ENCODE results near the gene KDM3A. TPM values are rescaled to one million over a fixed set of nuclear protein-coding genes. Genes with fewer than 3 reads are reported as not detected.

KDM3A gene
- total RNA-seq, 1 experiment from 2014 or later: 53.2 TPM

- no peak for DNase-seq (ENCODE audit: low spot score)
- in situ Hi-C loops (cut with HindIII; ENCODE audit: low sequenced_read_pairs): no loop called here
Measured at GRCh38 chr2:86426271-86426670, 14.9 kb upstream of the KDM3A start.

GRCh38 chr2:86429335-86429734, 11.8 kb upstream of the KDM3A start:
- no peak for DNase-seq (ENCODE audit: low spot score)
- in situ Hi-C loops (cut with HindIII; ENCODE audit: low sequenced_read_pairs): no loop called here

DNA sequence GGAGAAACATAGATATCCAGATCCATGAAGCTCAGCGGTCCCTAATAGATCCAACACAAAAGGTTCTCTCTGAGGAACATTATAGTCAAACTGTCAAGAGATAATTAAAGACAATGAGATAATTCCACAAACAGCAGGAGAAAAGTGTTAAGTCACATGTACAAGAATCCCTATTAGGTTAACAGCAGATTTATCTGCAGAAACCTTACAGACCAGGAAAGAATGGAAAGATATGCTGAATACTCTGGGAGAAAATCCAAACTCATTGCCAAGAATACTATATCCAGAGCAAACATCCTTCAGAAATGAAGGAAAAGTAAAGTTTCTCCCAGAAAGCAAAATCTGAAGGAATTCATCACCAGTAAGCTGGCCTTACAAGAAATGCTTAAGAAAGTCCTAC, 10.8 kb upstream of the KDM3A start:
- no peak for DNase-seq (ENCODE audit: low spot score)
- in situ Hi-C loops (cut with HindIII; ENCODE audit: low sequenced_read_pairs): no loop called here

GRCh38 chr2:86433137-86433536, 8.0 kb upstream of the KDM3A start:
- no peak for DNase-seq (ENCODE audit: low spot score)
- in situ Hi-C loops (cut with HindIII; ENCODE audit: low sequenced_read_pairs): no loop called here

DNA sequence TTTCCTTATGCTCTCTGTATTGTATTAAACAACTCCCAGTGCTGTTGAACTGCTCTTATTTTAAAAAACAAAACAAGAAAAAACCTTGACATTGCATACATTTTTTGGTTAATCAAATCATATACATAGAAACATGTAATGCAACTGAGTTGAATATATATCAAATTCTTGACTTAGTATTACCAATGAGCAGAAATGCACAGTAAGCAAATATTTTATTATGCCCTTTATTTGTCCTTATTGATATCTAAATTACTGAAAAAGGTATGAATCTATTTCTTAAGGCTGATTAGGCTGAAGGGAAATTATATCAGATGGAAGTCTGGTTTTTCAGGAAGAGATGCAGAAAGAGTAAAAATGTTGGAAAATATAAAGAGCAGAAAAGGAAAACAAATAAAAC, 6.9 kb upstream of the KDM3A start:
- no peak for DNase-seq (ENCODE audit: low spot score)
- in situ Hi-C loops (cut with HindIII; ENCODE audit: low sequenced_read_pairs): no loop called here

- in situ Hi-C loops (cut with HindIII; ENCODE audit: low sequenced_read_pairs): no loop called here
- DNase-seq (ENCODE audit: low spot score): no peak
Measured at GRCh38 chr2:86435531-86435930, 5.6 kb upstream of the KDM3A start.

- in situ Hi-C loops (cut with HindIII; ENCODE audit: low sequenced_read_pairs): no loop called here
- no peak for DNase-seq (ENCODE audit: low spot score)
Measured at GRCh38 chr2:86436328-86436727, 4.8 kb upstream of the KDM3A start.

DNA sequence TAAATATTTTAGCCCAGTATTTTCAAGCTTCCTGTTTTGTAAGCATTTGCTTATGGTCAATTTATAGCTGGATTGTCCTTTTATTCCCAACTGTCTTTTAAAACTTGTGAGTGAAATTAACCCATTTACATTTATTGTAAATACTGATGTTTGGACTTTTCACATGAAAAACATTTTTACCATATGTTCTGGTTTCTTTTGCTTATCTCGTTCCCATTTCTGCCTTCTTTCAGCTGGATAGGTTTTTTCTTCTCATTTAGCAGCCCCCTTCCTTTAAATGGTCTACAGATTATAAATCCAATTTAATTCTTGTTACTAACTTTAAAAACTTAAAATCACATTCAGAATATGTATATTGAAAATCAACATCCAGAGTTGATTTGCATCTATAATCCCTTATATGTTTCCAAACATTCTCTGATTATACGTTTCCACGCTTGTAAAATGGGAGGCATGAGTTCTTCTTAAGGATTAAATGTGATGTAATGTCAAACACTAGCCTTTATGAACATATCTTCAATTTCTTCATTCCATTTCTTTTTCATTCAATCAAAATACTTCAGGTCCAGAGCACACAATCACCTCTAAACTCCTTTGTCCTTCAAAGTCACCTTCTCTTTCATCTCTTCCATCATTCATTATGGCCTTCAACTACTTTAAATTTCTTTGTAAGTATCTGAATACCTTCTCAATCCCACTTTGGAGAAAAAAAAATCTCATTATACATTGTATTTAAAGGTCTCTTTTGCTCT, 1.1 kb upstream of the KDM3A start:
- in situ Hi-C loops (cut with HindIII; ENCODE audit: low sequenced_read_pairs): no loop called here
- no peak for DNase-seq (ENCODE audit: low spot score)

DNA sequence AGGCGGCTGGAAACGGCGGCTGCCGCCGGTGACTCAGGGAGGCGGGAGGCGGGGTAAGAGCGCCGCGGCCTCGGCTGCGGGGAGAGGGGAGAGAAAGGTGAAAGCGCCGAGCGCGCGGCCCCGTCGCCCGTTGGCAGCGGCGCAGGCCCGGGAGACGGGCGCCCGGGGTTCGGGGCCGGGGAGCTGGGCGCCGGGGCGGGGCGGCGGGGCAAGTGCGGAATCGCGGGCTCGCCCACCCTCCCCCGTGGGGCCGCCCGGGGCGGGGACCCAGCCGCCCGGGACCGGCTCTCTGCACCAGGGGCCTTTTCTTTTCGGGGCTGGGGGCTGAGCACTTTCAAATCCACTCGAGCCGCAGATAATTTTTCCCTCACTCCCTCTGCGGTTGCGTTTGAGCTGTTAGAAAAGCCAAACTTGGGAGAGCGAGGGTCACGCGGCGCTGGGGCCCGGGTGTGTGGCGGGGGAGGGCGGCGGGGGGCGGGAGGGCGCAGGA, 266 bp downstream of the KDM3A start:
- no peak for DNase-seq (ENCODE audit: low spot score)
- in situ Hi-C loops (cut with HindIII; ENCODE audit: low sequenced_read_pairs): no loop called here

DNA sequence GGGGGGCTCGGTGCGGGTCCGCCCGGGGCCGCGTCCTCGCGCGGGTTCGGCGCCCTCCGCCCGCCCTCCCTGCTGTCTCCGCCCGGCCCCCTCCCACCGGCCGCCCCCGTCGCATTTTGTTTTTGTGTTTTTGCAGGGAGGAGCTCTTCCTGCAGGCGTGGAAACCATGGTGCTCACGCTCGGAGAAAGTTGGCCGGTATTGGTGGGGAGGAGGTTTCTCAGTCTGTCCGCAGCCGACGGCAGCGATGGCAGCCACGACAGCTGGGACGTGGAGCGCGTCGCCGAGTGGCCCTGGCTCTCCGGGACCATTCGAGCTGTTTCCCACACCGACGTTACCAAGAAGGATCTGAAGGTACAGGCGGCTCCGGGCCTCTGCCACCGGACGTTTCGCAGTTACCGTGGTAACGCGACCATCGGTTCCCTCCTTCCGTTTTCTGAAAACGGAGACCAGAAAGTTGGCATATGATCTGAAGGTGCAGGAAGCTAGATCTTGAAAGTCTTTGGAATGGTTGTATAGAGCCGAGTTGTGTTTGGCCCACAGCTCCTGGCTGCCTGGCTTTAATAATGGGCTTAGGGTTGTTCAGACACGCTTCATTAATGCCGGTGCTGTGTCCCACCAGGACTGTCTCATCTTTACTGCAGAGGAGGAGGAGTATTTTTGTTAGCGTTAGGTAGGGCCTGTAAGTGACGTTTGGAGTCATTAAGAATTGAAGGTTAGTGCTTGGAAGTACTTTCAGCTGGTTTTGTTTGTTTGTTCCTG, 891 bp downstream of the KDM3A start:
- in situ Hi-C loops (cut with HindIII; ENCODE audit: low sequenced_read_pairs): no loop called here

DNA sequence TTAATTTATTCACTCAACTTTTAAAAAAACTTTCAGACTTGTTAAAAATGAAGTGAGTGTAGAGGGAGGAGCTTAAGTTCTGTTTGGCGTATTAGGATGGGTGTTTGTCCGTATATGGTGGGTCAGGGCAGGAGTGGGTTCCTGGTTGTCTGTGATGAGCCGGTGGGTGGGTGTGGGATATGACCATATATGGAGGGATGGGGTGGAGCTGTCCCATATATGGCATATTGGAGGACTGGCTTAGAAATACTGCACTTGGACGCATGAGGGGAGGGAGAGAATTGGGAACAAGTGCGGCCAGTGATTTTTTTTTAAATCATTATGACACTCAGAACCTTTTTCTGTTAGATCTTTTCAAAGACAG, 1.5 kb downstream of the KDM3A start:
- peak; percentile 81 for DNase-seq (ENCODE audit: low spot score)
- in situ Hi-C loops (cut with HindIII; ENCODE audit: low sequenced_read_pairs): no loop called here

More for the DNA sequence above, 891 bp downstream of the KDM3A start:
- DNase-seq (ENCODE audit: low spot score): peak; percentile 53

DNA sequence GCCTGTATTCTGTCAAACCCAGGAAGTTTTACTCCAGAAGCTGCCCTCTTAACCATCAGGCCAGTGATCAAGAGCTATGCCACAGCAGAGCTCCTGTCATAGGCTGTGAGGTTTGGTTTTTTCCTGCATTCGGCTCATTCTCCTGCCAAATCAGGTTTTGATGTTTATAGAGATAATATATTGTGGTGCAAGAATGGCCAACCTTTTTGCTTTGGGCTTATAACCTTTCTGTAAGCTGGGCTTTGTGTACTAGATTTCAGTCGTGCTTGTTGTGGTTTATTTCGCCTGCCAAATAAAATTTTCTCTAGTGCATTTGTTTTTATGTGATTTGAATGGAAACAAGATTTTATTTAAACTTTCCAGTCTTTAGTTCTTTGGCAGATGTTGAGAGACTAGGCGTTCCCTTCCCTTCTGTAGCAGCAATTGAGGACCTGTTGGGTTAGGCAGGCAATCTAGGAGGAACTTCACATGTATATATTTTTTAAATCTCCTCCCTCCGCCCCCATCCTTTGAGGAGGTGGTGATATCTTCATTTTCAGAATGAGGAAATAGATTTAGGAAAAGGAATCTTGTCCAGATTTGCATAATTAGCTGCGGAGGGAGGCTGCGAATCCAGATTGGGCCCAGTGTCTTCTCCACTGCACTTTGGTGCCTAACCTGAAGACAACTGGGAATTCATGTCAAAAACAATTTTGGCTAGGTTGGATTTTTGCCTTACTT, 2.6 kb downstream of the KDM3A start:
- in situ Hi-C loops (cut with HindIII; ENCODE audit: low sequenced_read_pairs): no loop called here

DNA sequence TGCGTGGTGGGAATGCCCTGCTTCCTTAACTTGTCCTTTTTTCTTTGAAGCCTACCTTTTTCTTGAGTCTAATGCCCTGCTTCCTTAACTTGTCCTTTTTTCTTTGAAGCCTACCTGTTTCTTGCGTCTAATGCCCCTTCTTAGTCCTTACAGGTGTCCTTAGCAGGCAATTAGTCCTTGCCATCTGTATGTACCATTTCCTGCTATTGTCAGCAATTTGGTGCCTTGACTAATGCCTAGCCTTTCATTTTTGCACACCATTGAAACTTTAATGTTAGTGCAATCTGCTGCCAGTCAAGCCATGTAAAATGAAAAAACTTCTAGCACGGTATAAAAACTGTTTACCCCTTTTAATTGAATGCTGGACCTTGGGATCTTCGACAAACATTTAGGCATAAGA, 4.3 kb downstream of the KDM3A start:
- DNase-seq (ENCODE audit: low spot score): no peak
- in situ Hi-C loops (cut with HindIII; ENCODE audit: low sequenced_read_pairs): no loop called here

More for the DNA sequence above, 2.6 kb downstream of the KDM3A start:
- no peak for DNase-seq (ENCODE audit: low spot score)

GRCh38 chr2:86446060-86446459, 4.9 kb downstream of the KDM3A start:
- DNase-seq (ENCODE audit: low spot score): no peak
- in situ Hi-C loops (cut with HindIII; ENCODE audit: low sequenced_read_pairs): no loop called here

- in situ Hi-C loops (cut with HindIII; ENCODE audit: low sequenced_read_pairs): no loop called here
- peak; percentile 67 for DNase-seq (ENCODE audit: low spot score)
Measured at GRCh38 chr2:86453836-86454235, 12.7 kb downstream of the KDM3A start.

- DNase-seq (ENCODE audit: low spot score): no peak
- in situ Hi-C loops (cut with HindIII; ENCODE audit: low sequenced_read_pairs): no loop called here
Measured at GRCh38 chr2:86454238-86454637, 13.1 kb downstream of the KDM3A start.

DNA sequence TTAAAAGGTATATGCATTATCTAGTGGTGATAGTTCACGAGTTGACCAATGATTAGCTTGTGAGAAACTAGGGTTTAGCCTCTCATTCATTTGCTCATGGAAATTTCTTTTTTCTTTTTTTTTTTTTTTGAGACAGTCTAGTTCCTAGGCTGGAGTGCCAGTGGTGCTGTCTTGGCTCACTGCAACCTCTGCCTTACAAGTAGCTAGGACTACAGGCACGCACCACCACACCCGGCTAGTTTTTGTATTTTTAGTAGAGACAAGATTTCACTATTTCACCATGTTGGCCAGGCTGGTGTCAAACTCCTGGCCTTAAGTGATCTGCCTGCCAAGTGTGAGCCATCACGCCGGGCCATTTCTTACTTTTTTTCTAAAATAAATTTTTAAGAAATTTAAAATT, 14.0 kb downstream of the KDM3A start:
- no peak for DNase-seq (ENCODE audit: low spot score)
- in situ Hi-C loops (cut with HindIII; ENCODE audit: low sequenced_read_pairs): no loop called here

- DNase-seq (ENCODE audit: low spot score): no peak
- in situ Hi-C loops (cut with HindIII; ENCODE audit: low sequenced_read_pairs): no loop called here
Measured at GRCh38 chr2:86461042-86461743, 20.0 kb downstream of the KDM3A start.

- DNase-seq (ENCODE audit: low spot score): peak; percentile 20
- in situ Hi-C loops (cut with HindIII; ENCODE audit: low sequenced_read_pairs): no loop called here
Measured at GRCh38 chr2:86464652-86465051, 23.5 kb downstream of the KDM3A start.

All from G401 (cell line).